GM23248 (cell line): ENCODE data around the gene TMEM229A. TPM values are rescaled to one million over a fixed set of nuclear protein-coding genes. Genes with fewer than 3 reads are reported as not detected.
"Not testable (repeated sequence)": the region's sequence is repeated elsewhere in the genome, so short reads cannot be mapped to it uniquely, and the experiment has no call there.

Source experiments
- DNase-seq: peaks from one replicate; pipeline ENCODE4 v3.0.0-alpha.2; 2015
- H2AFZ ChIP-seq: fragments of 200-600 bp; sonication (generic); 2 replicates; pipeline ENCODE4 v1.6.1; 2016; ENCODE audit warnings: antibody characterized with exemption
- H3F3A ChIP-seq: fragments of 200-600 bp; sonication (generic); 2 replicates; pipeline ENCODE4 v1.6.1; 2016; ENCODE audit warnings: mild to moderate bottlenecking, antibody characterized with exemption, mixed run types; ENCODE audit not compliant: insufficient read depth
- H3K27ac ChIP-seq: fragments of 200-600 bp; sonication (generic); 2 replicates; pipeline ENCODE4 v1.5.1; 2016; ENCODE audit warnings: mild to moderate bottlenecking
- H3K27me3 ChIP-seq: fragments of 200-600 bp; sonication (generic); replicated peaks from 2 replicates; pipeline ENCODE4 v1.6.1; 2016; ENCODE audit warnings: mild to moderate bottlenecking; ENCODE audit not compliant: insufficient read depth
- H3K36me3 ChIP-seq: fragments of 200-600 bp; sonication (generic); 2 replicates; pipeline ENCODE4 v1.6.1; 2016; ENCODE audit warnings: low read depth, mild to moderate bottlenecking
- H3K4me1 ChIP-seq: fragments of 200-600 bp; sonication (generic); 2 replicates; pipeline ENCODE4 v1.6.1; 2016; ENCODE audit warnings: mild to moderate bottlenecking; ENCODE audit not compliant: insufficient read depth
- H3K4me2 ChIP-seq: fragments of 200-600 bp; sonication (generic); one replicate; pipeline ENCODE4 v1.6.1; 2016; ENCODE audit warnings: mild to moderate bottlenecking; ENCODE audit not compliant: unreplicated experiment
- H3K4me3 ChIP-seq: fragments of 200-600 bp; sonication (generic); 2 replicates; pipeline ENCODE4 v1.5.1; 2016; ENCODE audit warnings: mild to moderate bottlenecking
- H3K79me2 ChIP-seq: fragments of 200-600 bp; sonication (generic); 2 replicates; pipeline ENCODE4 v1.6.1; 2016; ENCODE audit warnings: mild to moderate bottlenecking; ENCODE audit not compliant: insufficient read depth
- H3K9ac ChIP-seq: fragments of 200-600 bp; sonication (generic); 2 replicates; pipeline ENCODE4 v1.6.1; 2016; ENCODE audit warnings: mild to moderate bottlenecking
- H3K9me2 ChIP-seq: fragments of 200-600 bp; sonication (generic); 2 replicates; pipeline ENCODE4 v1.6.1; 2016; ENCODE audit warnings: mixed run types, mild to moderate bottlenecking, moderate library complexity; ENCODE audit not compliant: insufficient read depth
- H3K9me3 ChIP-seq: fragments of 200-600 bp; sonication (generic); one replicate; pipeline ENCODE4 v1.6.1; 2017; ENCODE audit warnings: low read depth
- H4K20me1 ChIP-seq: fragments of 200-600 bp; sonication (generic); 2 replicates; pipeline ENCODE4 v1.6.0; 2016; ENCODE audit not compliant: insufficient read depth
- EZH2 ChIP-seq: fragments of 200-600 bp; sonication (generic); IDR thresholded peaks from 2 replicates; pipeline ENCODE4 v1.6.1; 2018; ENCODE audit warnings: antibody characterized with exemption, mild to moderate bottlenecking; ENCODE audit not compliant: insufficient read depth, poor library complexity, severe bottlenecking
- EZH2phosphoT487 ChIP-seq: fragments of 200-600 bp; sonication (generic); IDR thresholded peaks from 2 replicates; pipeline ENCODE4 v1.6.1; 2018; ENCODE audit warnings: antibody characterized with exemption, moderate library complexity, mild to moderate bottlenecking, low read depth; ENCODE audit not compliant: insufficient read depth
- WGBS, 2 experiments: methylation state at CpG; one replicate each; pipeline ENCODE4 v1.1.6; 2015 to 2017; ENCODE audit warnings: low lambda C conversion rate in 2 of 2, low coverage in 1 of 2; ENCODE audit errors: missing lambda C conversion rate in 2 of 2; 5-methylcytosine and 5-hydroxymethylcytosine counted together
- in situ Hi-C: fragments of 300-500 bp; cut with MboI; formaldehyde crosslinking; loops from 2 replicates; pipeline ENCODE4 v1.15.0; 2020
- polyA plus RNA-seq: library from polyadenylated mRNA; unstranded; fragments of >200 nt; fragmentation: Nextera tagmentation; extraction: Ambion mirVana; gene quantifications from 2 replicates; pipeline ENCODE4 v1.2.1, GENCODE V29; 2016
- total RNA-seq: library from RNA; depleted of rRNA; stranded (reverse); fragments of >200 nt; shearing (Covaris generic); gene quantifications from 2 replicates; pipeline ENCODE4 v1.2.3, GENCODE V29; 2014

TMEM229A gene
- total and polyA plus RNA-seq, 2 experiments from 2014 or later: not detected

DNA sequence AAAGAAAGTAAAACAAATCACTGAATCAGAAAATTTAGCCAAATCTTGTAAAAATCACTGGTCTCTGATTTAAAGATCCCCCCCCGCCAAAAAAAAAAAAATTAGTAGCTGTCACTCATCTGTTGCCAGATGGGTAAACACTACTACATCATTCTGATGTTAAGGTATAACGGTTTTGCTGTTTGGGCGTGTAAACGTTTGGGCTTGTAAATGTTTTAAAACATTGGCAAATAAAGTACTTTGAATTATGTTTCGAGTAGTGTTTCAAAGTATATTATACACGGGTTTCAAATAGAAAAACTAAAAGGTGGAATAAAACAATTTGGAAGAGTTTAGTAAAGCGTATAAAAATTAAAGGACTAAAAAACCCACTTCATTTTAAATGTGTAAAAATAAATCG is 1.5 kb downstream of the TMEM229A start:
- Histone ChIP-seq H3K4me1 (no peaks in the 10 kb centered on the region), H3K79me2 (no peaks in the 10 kb centered on the region), H2AFZ (no peak overlapping the region), H3K4me3 (no peak overlapping the region), H3K9me3 (no peaks in the 10 kb centered on the region), H3K4me2 (no peak overlapping the region), H4K20me1 (no peaks in the 10 kb centered on the region), H3K9ac (no peak overlapping the region), H3K9me2 (no peaks in the 10 kb centered on the region), H3K36me3 (no peaks in the 10 kb centered on the region), H3K27ac (no peak overlapping the region), H3K27me3 (peaks cover 33% of the 10 kb centered on the region), H3F3A (no peaks in the 10 kb centered on the region)
- TF ChIP-seq EZH2 (no peak), EZH2phosphoT487 (no peak)
- in situ Hi-C loops: no loop called here
- DNase-seq: no peak
- WGBS, 2 experiments: 20 to 25% methylated on average over 8 of the region's 8 CpGs

DNA sequence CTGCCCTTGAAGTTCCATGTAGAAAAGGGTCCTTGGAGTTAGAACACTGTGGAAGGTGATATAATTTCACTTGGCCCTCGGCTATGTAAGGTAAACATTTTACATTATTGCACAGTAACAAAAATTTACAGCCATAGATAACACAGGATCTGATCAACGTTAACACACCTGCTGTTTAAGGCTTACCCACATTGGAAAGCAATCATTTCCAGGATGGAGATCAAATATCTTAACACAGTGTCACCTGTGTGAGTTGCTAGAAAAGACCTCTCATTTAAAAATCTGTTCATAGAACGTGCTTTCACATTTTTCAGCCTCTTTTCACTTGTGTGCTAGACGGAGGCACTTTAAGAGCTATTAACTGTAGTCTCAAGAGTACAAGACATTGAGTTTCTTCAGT is 1.9 kb downstream of the TMEM229A start:
- no peaks in the 10 kb centered on the region for H3K79me2 ChIP-seq
- in situ Hi-C loops: no loop called here
- no peaks in the 10 kb centered on the region for H3K9me3 ChIP-seq
- H2AFZ ChIP-seq: no peak overlapping the region
- no peaks in the 10 kb centered on the region for H3K9me2 ChIP-seq
- no peak for DNase-seq
- H3K9ac ChIP-seq: no peak overlapping the region
- H3K27me3 ChIP-seq: peaks cover 33% of the 10 kb centered on the region
- no peaks in the 10 kb centered on the region for H4K20me1 ChIP-seq
- WGBS, 2 experiments: 10 to 20% methylated on average over 4 of the region's 4 CpGs
- no peak overlapping the region for H3K4me3 ChIP-seq
- H3K4me1 ChIP-seq: no peaks in the 10 kb centered on the region
- no peaks in the 10 kb centered on the region for H3F3A ChIP-seq
- H3K4me2 ChIP-seq: no peak overlapping the region
- TF ChIP-seq EZH2 (no peak), EZH2phosphoT487 (no peak)
- no peaks in the 10 kb centered on the region for H3K36me3 ChIP-seq
- H3K27ac ChIP-seq: no peak overlapping the region

DNA sequence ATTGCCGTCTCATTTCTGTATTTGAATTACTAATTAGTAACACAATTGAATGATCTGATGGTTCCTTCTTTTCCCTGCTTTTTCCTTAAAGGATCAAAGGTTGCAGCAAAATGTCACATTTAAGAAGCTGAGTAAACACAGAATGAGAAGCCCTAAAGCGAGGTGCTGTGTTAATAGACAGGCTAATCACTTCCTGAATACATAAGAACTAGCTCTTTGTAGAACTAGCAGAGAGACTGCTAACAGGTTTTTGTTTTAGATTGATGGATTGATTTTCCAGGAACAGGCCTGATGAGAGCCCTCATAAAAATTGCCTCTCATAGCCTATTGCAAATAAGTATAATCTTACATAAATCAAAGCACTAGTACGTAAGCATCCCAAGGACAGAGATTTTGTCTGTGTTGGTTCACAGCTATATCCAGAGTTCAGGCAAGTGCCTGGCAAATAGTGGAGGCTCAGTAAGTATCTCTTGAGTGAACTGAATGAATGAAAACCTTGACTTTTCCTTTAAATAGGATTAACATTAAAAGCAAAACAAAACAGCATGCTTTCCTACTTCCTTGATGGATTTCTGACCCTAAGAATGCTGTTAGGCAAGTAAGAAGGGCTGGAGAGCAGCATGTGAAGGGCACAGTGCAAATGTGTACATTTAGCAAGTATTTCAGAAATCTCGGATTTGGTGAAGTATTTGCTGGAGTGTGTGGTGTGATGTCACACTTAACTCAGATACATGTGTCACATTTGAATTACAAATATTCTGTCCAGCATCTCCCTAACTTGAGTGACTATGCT is 3.3 kb downstream of the TMEM229A start:
- Histone ChIP-seq H3K4me2 (no peak overlapping the region), H3K9ac (no peak overlapping the region), H3K4me1 (no peaks in the 10 kb centered on the region), H3K79me2 (no peaks in the 10 kb centered on the region), H3K27me3 (peaks cover 32% of the 10 kb centered on the region), H3K9me3 (no peaks in the 10 kb centered on the region), H3K36me3 (no peaks in the 10 kb centered on the region), H4K20me1 (no peaks in the 10 kb centered on the region), H3K4me3 (no peak overlapping the region), H2AFZ (no peak overlapping the region), H3K27ac (no peak overlapping the region), H3K9me2 (no peaks in the 10 kb centered on the region), H3F3A (no peaks in the 10 kb centered on the region)
- WGBS, 2 experiments: 11 to 17% methylated on average over 4 of the region's 4 CpGs
- in situ Hi-C loops: no loop called here
- DNase-seq: no peak
- TF ChIP-seq EZH2phosphoT487 (no peak), EZH2 (no peak)

- Histone ChIP-seq H3K36me3 (no peaks in the 10 kb centered on the region), H3K4me2 (no peak overlapping the region), H3F3A (no peaks in the 10 kb centered on the region), H3K27ac (no peak overlapping the region), H3K4me1 (no peaks in the 10 kb centered on the region), H3K9ac (no peak overlapping the region), H3K4me3 (no peak overlapping the region), H2AFZ (no peak overlapping the region), H3K79me2 (no peaks in the 10 kb centered on the region), H3K9me3 (no peaks in the 10 kb centered on the region), H4K20me1 (no peaks in the 10 kb centered on the region), H3K27me3 (peaks cover 19% of the 10 kb centered on the region), H3K9me2 (no peaks in the 10 kb centered on the region)
- no peak for DNase-seq
- in situ Hi-C loops: no loop called here
- 81 to 89% methylated on average over 1 of the region's 1 CpG for WGBS, 2 experiments
- no peak for TF ChIP-seq EZH2phosphoT487
- no peak for TF ChIP-seq EZH2
Measured at GRCh38 chr7:124027236-124027635, 5.6 kb downstream of the TMEM229A start.

DNA sequence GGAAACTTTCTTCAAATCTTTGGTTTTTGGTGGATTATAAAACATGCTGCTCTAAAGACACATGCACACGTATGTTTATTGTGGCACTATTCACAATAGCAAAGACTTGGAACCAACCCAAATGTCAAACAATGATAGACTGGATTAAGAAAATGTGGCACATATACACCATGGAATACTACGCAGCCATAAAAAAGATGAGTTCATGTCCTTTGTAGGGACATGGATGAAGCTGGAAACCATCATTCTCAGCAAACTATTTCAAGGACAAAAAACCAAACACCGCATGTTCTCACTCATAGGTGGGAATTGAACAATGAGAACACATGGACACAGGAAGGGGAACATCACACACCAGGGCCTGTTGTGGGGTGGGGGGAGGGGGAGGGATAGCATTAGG is 8.5 kb downstream of the TMEM229A start:
- in situ Hi-C loops, H3K4me3 ChIP-seq, H3K27me3 ChIP-seq, H3K36me3 ChIP-seq, H2AFZ ChIP-seq, H3K9ac ChIP-seq, H3K27ac ChIP-seq, H3F3A ChIP-seq, H3K9me2 ChIP-seq, H3K4me1 ChIP-seq, DNase-seq, H3K79me2 ChIP-seq, H4K20me1 ChIP-seq, H3K4me2 ChIP-seq, H3K9me3 ChIP-seq: not testable (repeated sequence)
- WGBS, 2 experiments: 43 to 53% methylated on average over 3 of the region's 3 CpGs
